ENCODE measurements around the gene SF1. TPM values are rescaled to one million over a fixed set of nuclear protein-coding genes. Genes with fewer than 3 reads are reported as not detected.

The SF1 gene
- polyA plus RNA-seq, 6 donors from 2014 or later: 68.6 to 242 (median 132) TPM

DNA sequence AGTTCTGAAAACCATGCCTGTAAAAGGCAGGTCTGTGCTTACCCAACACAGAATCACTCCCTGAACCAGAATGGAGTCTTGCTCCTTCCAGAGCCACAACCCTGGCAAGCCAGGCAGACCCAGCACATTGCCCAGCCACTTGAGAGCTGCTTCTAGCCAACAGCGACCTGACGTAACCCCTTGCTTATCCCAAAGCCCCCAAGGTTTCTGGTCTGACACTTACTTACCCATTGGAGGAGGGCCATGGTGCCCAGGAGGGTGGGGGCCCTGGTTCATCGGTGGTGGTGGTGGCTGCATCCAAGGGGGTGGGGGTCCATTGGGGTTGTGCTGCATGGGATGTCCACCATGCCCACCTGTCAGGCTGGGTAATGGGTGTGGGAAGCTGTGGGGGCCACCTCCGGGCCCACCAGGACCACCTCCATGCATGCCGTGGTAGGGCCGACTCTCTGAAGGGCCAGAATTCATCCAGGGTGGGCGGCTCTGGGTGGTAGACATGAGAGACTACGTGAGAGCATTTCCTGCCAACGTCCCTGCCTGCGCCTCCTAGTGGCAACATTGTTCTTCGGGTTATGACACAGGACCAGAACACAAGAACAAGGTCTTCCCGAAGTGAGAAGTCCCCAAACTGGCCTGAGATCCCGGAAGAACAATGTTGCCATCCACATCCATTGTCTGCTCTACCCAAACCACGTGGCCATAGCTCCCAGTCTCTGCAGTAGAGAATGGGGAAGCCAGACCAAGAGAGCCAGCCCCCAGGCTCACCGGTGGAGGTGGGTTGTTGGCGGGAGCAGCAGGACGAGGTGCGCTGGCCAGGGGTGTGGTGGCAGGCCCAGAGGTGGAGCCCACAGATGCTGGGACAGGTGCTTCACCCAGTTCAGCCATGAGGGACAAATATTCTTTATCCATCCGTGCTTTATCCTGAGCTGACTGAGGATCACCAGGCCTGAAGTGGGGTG lies 10.7 kb downstream of the SF1 start:
- H3K9me3 Mint-ChIP-seq: no peaks in the 10 kb centered on the region
- peaks cover 29 to 50% of the 10 kb centered on the region in 2 donors for H3K36me3 Mint-ChIP-seq
- DNase-seq (peak; percentile 72), ATAC-seq (ENCODE audit: low read depth in 2 of 2) (peak in 1 of 2 donors; percentile 10)
- peak overlapping the region; percentile 81 to 93 (median 88) for H3K27ac Mint-ChIP-seq
- H3K27me3 Mint-ChIP-seq: no peaks in the 10 kb centered on the region
- H3K4me1 Mint-ChIP-seq: peaks cover 74 to 91% (median 86%) of the 10 kb centered on the region in 3 donors
- H3K4me3 Mint-ChIP-seq: peak overlapping the region; percentile 56 to 87 (median 66)

- peak overlapping the region in 5 of 6 donors; percentile 81 to 93 (median 88) for H3K27ac Mint-ChIP-seq
- ATAC-seq (ENCODE audit: low read depth in 2 of 2) (no peak), DNase-seq (no peak)
- H3K9me3 Mint-ChIP-seq: no peaks in the 10 kb centered on the region
- H3K27me3 Mint-ChIP-seq: no peaks in the 10 kb centered on the region
- H3K36me3 Mint-ChIP-seq: peaks cover 22 to 55% of the 10 kb centered on the region in 2 donors
- peak overlapping the region in 3 of 8 donors; percentile 15 to 72 (median 35) for H3K4me3 Mint-ChIP-seq
- H3K4me1 Mint-ChIP-seq: peaks cover 76 to 91% (median 86%) of the 10 kb centered on the region in 3 donors
Observed at GRCh38 chr11:64766881-64767280, 11.5 kb downstream of the SF1 start.

DNA sequence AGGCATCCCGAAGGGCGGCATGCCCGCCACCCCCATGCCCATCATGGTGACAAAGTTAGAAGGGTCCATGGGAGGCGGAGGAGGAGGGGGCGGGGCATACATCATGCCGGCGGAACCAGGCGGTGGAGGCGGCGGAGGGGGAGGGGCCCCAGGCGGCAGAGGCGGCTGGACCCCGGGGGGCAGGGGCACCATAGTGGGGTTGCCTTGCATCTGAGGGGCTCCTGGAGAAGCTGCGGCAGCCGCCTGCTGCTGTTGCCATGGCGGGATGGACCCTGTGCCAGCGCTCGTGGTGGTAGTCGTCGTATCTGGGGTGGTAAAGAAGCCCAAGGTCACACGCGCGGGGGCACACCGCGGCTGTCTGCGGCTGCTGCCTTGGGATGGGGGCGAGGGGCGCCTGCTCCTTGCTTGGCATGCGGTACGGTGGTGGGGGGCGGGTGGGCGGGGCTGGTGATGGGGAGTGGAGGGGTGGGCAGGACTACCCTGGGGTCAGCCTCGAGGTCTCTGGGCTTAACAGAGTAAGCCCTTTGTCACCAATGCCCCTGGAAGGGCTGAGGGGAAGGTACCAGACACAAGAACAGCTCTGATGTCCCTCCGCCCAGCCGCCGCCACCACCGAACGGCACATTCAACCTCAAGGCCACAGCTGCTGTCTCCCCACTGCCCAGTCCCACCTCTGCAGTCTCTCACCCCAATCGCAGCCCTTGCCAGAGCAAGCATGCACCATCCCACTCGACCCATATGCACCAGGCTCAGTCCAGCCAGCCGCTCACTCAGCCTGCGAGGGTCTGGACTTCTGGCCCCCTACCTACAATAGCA lies 12.3 kb downstream of the SF1 start:
- peaks cover 22 to 53% of the 10 kb centered on the region in 2 donors for H3K36me3 Mint-ChIP-seq
- H3K9me3 Mint-ChIP-seq: no peaks in the 10 kb centered on the region
- DNase-seq (no peak), ATAC-seq (ENCODE audit: low read depth in 2 of 2) (no peak)
- peaks cover 69 to 90% (median 84%) of the 10 kb centered on the region in 3 donors for H3K4me1 Mint-ChIP-seq
- peak overlapping the region in 4 of 8 donors; percentile 41 to 87 (median 68) for H3K4me3 Mint-ChIP-seq
- H3K27ac Mint-ChIP-seq: peak overlapping the region; percentile 54 to 88 (median 68)
- no peaks in the 10 kb centered on the region for H3K27me3 Mint-ChIP-seq

DNA sequence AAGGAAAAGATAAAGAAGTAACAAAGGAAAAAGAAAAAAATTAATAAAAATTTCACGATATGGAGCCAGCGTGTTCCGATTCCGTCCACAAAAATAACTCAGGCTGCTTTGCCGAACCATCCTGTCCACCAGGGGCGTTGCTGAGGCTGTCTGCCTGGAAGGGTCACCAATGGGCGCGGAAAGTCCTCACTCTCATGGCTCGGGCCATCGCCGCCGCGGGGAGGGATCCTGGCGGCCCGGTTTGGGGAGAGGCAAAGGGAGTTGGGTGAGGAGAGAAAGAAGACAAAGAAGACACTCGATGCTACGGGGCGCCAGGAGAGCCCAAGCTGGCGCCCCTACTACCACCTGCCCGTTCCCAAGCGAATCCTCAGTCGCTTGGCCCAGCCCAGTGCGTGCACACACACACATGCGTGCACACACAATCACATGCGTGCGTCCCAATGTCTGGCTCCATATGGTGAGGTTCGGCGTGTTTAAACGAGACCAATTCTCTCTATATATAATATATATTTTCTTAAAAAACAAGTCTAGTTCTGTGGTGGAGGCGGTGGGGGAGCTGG lies 13.0 kb downstream of the SF1 start:
- Mint-ChIP-seq H3K4me3 (peak overlapping the region in 7 of 8 donors; percentile 9 to 96 (median 87)), H3K27ac (peak overlapping the region in 5 of 6 donors; percentile 54 to 98 (median 76)), H3K27me3 (no peaks in the 10 kb centered on the region), H3K9me3 (no peaks in the 10 kb centered on the region), H3K36me3 (peaks cover 16 to 46% of the 10 kb centered on the region in 2 donors), H3K4me1 (peaks cover 62 to 89% (median 82%) of the 10 kb centered on the region in 3 donors)
- ATAC-seq (ENCODE audit: low read depth in 2 of 2): no peak
- DNase-seq: no peak

GRCh38 chr11:64764753-64765152 lies 13.6 kb downstream of the SF1 start:
- no peaks in the 10 kb centered on the region for H3K27me3 Mint-ChIP-seq
- peak overlapping the region; percentile 64 to 96 (median 87) for H3K4me3 Mint-ChIP-seq
- H3K9me3 Mint-ChIP-seq: no peaks in the 10 kb centered on the region
- peaks cover 64 to 91% (median 85%) of the 10 kb centered on the region in 3 donors for H3K4me1 Mint-ChIP-seq
- no peak for DNase-seq
- H3K36me3 Mint-ChIP-seq: peaks cover 15 to 44% of the 10 kb centered on the region in 2 donors
- H3K27ac Mint-ChIP-seq: peak overlapping the region; percentile 76 to 98 (median 92)
- ATAC-seq (ENCODE audit: low read depth in 2 of 2): no peak

GRCh38 chr11:64764040-64764611 lies 14.2 kb downstream of the SF1 start:
- peak overlapping the region; percentile 64 to 96 (median 87) for H3K4me3 Mint-ChIP-seq
- peaks cover 10 to 38% of the 10 kb centered on the region in 2 donors for H3K36me3 Mint-ChIP-seq
- no peaks in the 10 kb centered on the region for H3K9me3 Mint-ChIP-seq
- H3K4me1 Mint-ChIP-seq: peaks cover 63 to 92% (median 85%) of the 10 kb centered on the region in 3 donors
- peak; percentile 85 for DNase-seq
- H3K27me3 Mint-ChIP-seq: no peaks in the 10 kb centered on the region
- peak; percentile 74 to 81 for ATAC-seq (ENCODE audit: low read depth in 2 of 2)
- H3K27ac Mint-ChIP-seq: peak overlapping the region; percentile 47 to 98 (median 92)

GRCh38 chr11:64763526-64764039 lies 14.8 kb downstream of the SF1 start:
- ATAC-seq (ENCODE audit: low read depth in 2 of 2): no peak
- peaks cover 61 to 91% (median 85%) of the 10 kb centered on the region in 3 donors for H3K4me1 Mint-ChIP-seq
- DNase-seq: no peak

DNA sequence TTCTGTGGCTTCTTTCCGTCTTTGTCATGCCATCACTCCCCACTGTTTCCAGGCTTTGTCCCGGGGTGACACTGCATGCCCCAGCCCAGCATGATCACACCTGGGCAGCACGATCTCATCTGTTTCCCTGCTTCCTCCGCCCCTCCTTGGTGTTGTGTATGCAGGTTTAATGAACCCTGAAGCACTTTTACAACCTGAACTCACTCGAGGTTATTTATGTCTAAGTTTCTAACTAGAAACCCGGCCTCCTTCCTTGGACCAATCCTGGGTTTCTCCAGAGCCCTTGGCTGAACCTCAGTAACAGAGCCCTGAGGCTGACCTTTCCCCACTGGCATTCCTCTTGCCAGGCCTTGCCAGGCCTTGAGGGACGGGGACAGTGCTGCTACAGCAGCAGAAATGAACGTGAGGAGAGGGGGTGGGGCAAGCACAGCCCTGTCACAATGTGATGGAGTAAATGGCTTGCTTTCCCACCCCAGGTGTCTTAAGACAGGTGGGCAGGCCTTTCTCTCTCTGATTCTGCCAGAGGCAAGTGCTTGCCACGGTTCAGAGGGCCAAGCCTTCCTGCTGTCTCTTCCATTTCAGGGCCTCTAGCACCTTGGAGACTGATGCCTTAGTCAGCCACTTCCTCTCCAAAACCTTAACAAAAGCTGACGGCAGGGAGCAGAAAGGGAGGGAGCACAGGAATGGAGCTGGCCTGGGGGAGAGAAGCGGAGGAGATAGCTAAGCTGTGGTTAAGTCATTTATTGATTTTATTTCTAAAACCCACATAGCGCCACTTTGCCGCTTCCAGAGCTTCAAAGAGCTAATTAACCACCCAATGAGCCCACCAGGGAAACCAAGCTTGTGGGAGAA lies 15.4 kb downstream of the SF1 start:
- Mint-ChIP-seq H3K4me1 (peaks cover 55 to 84% (median 78%) of the 10 kb centered on the region in 3 donors), H3K9me3 (no peaks in the 10 kb centered on the region), H3K4me3 (peak overlapping the region; percentile 62 to 96 (median 84)), H3K27me3 (no peaks in the 10 kb centered on the region), H3K27ac (peak overlapping the region; percentile 65 to 97 (median 95)), H3K36me3 (peaks cover 9 to 32% of the 10 kb centered on the region in 2 donors)
- ATAC-seq (ENCODE audit: low read depth in 2 of 2) (peak; percentile 37 to 44), DNase-seq (peak; percentile 44)

More at GRCh38 chr11:64763526-64764039, 14.8 kb downstream of the SF1 start:
- Mint-ChIP-seq H3K27me3 (no peaks in the 10 kb centered on the region), H3K36me3 (peaks cover 9 to 34% of the 10 kb centered on the region in 2 donors), H3K27ac (peak overlapping the region; percentile 65 to 98 (median 95)), H3K4me3 (peak overlapping the region; percentile 64 to 96 (median 86)), H3K9me3 (no peaks in the 10 kb centered on the region)

- Mint-ChIP-seq H3K4me3 (peak overlapping the region; percentile 62 to 96 (median 84)), H3K4me1 (peaks cover 53 to 83% (median 72%) of the 10 kb centered on the region in 3 donors), H3K27me3 (no peaks in the 10 kb centered on the region), H3K9me3 (no peaks in the 10 kb centered on the region), H3K27ac (peak overlapping the region; percentile 88 to 97 (median 94)), H3K36me3 (peaks cover 9 to 27% of the 10 kb centered on the region in 2 donors)
- ATAC-seq (ENCODE audit: low read depth in 2 of 2) (peak in 1 of 2 donors; percentile 3), DNase-seq (peak; percentile 29)
Observed at GRCh38 chr11:64762277-64762673, 16.1 kb downstream of the SF1 start.

DNA sequence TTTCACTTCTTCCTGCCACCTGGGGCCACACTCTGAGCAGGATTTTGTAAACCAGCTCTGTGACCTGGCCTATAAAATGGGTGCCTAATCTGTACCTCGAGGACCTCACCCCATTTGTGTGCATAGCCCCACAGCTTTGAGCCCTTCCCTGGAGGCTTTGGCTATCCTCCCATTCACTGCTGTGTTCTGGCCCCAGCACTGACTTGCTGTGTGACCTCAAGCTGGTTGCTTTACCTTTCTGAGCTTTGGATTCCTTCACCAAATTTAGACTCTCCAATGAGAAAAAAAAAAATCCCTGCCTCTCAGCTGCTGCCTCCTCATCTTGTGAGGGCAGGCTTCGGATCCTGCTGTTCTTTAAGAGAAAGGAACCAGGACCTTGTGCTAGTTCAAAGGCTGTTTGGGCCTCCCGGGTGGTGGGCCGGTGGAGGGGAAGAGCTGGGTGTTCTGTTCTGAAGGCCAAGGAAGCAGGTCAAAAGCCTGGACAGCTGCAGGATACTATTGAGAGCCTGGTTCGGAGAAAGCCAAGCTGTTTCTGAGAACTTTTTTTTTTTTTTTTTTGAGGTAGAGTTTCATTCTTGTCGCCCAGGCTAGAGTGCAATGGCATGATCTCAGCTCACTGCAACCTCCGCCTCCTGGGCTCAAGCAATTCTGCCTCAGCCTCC lies 17.5 kb downstream of the SF1 start:
- no peak for ATAC-seq (ENCODE audit: low read depth in 2 of 2)
- Mint-ChIP-seq H3K4me3 (peak overlapping the region in 6 of 8 donors; percentile 49 to 76 (median 59)), H3K4me1 (peaks cover 50 to 75% (median 64%) of the 10 kb centered on the region in 3 donors), H3K27me3 (no peaks in the 10 kb centered on the region), H3K9me3 (no peaks in the 10 kb centered on the region), H3K27ac (peak overlapping the region in 4 of 6 donors; percentile 56 to 98 (median 91)), H3K36me3 (peaks cover 9 to 27% of the 10 kb centered on the region in 2 donors)
- DNase-seq: no peak
